ENCODE data around the gene VARS2. TPM values are rescaled to one million over a fixed set of nuclear protein-coding genes. Genes with fewer than 3 reads are reported as not detected.
A peak's percentile ranks its signal among the peaks of the same experiment; 100 is the strongest.

VARS2 gene
- total and polyA plus RNA-seq, 9 of the 15 experiments (the other 6 are each of a cell fraction or from before 2014, with no cell fraction given): 1.6 to 53.6 (median 29.9) TPM

GRCh38 chr6:30898750-30899360, 15.2 kb upstream of the VARS2 start:
- DNase-seq (ENCODE audit: extremely low read depth in 1 of 4, low spot score in 3 of 4) (no peak), FAIRE-seq (no peak), ATAC-seq (no peak)
- no peaks in the 10 kb centered on the region; the same call in 1 of the 2 replicates for H4K20me1 ChIP-seq (replicated peaks; ENCODE audit: control insufficient read depth, insufficient read depth, low read length)
- H2AFZ ChIP-seq (ENCODE audit: low read depth, low read length): no peak overlapping the region
- ChIA-PET POLR2A (interaction anchor here (0.5 to 1.9 kb wide), 10 partner anchors 9 to 180 kb away, joined by 3 to 4 read pairs (median 4); partner anchors contain the start of gene GTF2H4), CTCF (ENCODE audit: low intra/inter-chr PET ratio) (no interaction called here)
- H3K4me2 ChIP-seq (ENCODE audit: insufficient read depth, low read length): no peak overlapping the region
- no peak overlapping the region for H3K27ac ChIP-seq (ENCODE audit: extremely low read depth, low read depth, low read length)
- H3K4me3 ChIP-seq: no peak overlapping the region
- in situ Hi-C loops (cut with MboI) (no loop called here), intact Hi-C loops (cut with micrococcal nuclease) (no loop called here)
- no peak overlapping the region for H3K9ac ChIP-seq (ENCODE audit: insufficient read depth in 1 of 2, low read depth in 2 of 2, low read length in 2 of 2)
- no peaks in the 10 kb centered on the region for H3K27me3 ChIP-seq (ENCODE audit: control insufficient read depth in 2 of 2, insufficient read depth in 2 of 2, low read length in 2 of 2)
- BruUV-seq (replicated peaks): no TSS peak
- WGBS (ENCODE audit: insufficient coverage, low coverage, missing lambda C conversion rate): 73% methylated on average over 23 of the region's 23 CpGs
- no peaks in the 10 kb centered on the region for H3K79me2 ChIP-seq (ENCODE audit: control insufficient read depth, insufficient read depth, low read length)
- no peaks in the 10 kb centered on the region for H3K9me1 ChIP-seq (ENCODE audit: control insufficient read depth, insufficient read depth, low read length)
- H3K36me3 ChIP-seq (ENCODE audit: control insufficient read depth, insufficient read depth, low read length): peaks cover 52% of the 10 kb centered on the region; the same call in 2 of the 3 replicates
- no peak for TF ChIP-seq DNMT1 (IDR thresholded peaks at IDR 0.05)
- no peak for TF ChIP-seq ZNF766 (CRISPR knock-in tag; conservative IDR thresholded peaks at IDR 0.05)
- TF ChIP-seq RBM14 (IDR thresholded peaks at IDR 0.05; ENCODE audit: borderline replicate concordance, insufficient read depth, low read depth, low read length): no peak
- no peak for TF ChIP-seq ZNF318 (IDR thresholded peaks at IDR 0.05; ENCODE audit: borderline replicate concordance in 1 of 2, low read depth in 1 of 2)
- no peak for TF ChIP-seq ZNF830 (CRISPR knock-in tag; IDR thresholded peaks at IDR 0.05)
- no peak for TF ChIP-seq CBX5 (IDR thresholded peaks at IDR 0.05; ENCODE audit: borderline replicate concordance, low read depth)
- 0 out of 2 replicates have a peak, but pooled peaks have one; percentile 25 for TF ChIP-seq RBFOX2 (IDR thresholded peaks at IDR 0.05; ENCODE audit: low read depth, low read length)
- H3K4me1 ChIP-seq (replicated peaks in 1 of 2; ENCODE audit: control insufficient read depth in 2 of 2, insufficient read depth in 2 of 2, low read length in 2 of 2): peaks cover 0 to 6% of the 10 kb centered on the region in 2 experiments; a peak in 1 of 5 replicates
- no peaks in the 10 kb centered on the region for H3K9me3 ChIP-seq (replicated peaks; ENCODE audit: control insufficient read depth, insufficient read depth, low read depth, low read length)

All from K562 (cell line).